ENCODE data around the gene ITGAV. TPM values are rescaled to one million over a fixed set of nuclear protein-coding genes. Genes with fewer than 3 reads are reported as not detected.

The ITGAV gene
- total and polyA plus RNA-seq, 2 of the 4 experiments (the other 2 are of a cell fraction), result 45.8 to 181 TPM

DNA sequence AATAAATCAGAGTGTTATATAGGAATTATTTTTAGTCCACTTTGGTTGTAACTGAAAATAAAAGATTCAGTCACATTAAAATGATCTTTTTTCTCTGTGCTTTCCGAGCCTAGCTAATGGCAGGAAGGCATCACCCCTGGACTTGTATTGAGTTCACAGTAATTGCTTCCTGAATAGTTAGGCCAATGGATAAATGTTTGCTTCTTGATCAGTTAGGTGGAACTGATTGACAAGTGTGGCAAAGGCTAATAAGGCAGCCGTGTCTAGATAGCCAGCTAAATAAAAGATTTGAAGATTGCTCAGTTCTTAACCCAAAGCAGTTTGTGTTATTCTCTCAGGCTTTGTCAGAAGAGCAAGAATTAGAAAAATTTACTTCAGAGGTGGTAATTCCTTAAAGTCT lies 124.8 kb downstream of the ITGAV start:
- Histone ChIP-seq H3K9ac (ENCODE audit: low read depth, low read length) (no peak overlapping the region), H2AK9ac (replicated peaks; ENCODE audit: low read depth, low read length, poor library complexity) (no peak overlapping the region), H3K36me3 (ENCODE audit: control insufficient read depth, insufficient read depth, low read length) (no peaks in the 10 kb centered on the region), H3K27ac (ENCODE audit: insufficient read depth, low read length) (no peak overlapping the region), H3K27me3 (ENCODE audit: control insufficient read depth, insufficient read depth, low read length) (no peaks in the 10 kb centered on the region), H3K9me3 (ENCODE audit: control insufficient read depth, insufficient read depth, low read length) (no peaks in the 10 kb centered on the region), H2AFZ (replicated peaks; ENCODE audit: low read length, poor library complexity) (no peak overlapping the region), H3K18ac (ENCODE audit: low read depth, low read length) (no peak overlapping the region), H2AK5ac (ENCODE audit: low read depth, low read length) (no peak overlapping the region), H3K4ac (ENCODE audit: low read depth, low read length) (no peak overlapping the region), H2BK15ac (ENCODE audit: low read depth, low read length) (no peak overlapping the region), H3K4me1 (ENCODE audit: control insufficient read depth, insufficient read depth, low read length) (peaks cover 2% of the 10 kb centered on the region; the same call in 1 of the 2 replicates), H2BK5ac (ENCODE audit: low read depth, low read length, poor library complexity, severe bottlenecking) (no peak overlapping the region), H3K56ac (ENCODE audit: extremely low read depth, insufficient read depth, low read length) (no peak overlapping the region), H4K91ac (ENCODE audit: insufficient read depth, low read depth, low read length) (no peak overlapping the region), H3K23ac (ENCODE audit: low read depth, low read length) (no peak overlapping the region), H4K20me1 (ENCODE audit: insufficient read depth, low read length) (no peaks in the 10 kb centered on the region), H3K4me2 (ENCODE audit: low read depth, low read length) (no peak overlapping the region), H3K14ac (replicated peaks; ENCODE audit: low read depth, low read length) (no peak overlapping the region), H3K4me3 (ENCODE audit: insufficient read depth, low read depth, low read length) (no peak overlapping the region), H3K79me1 (ENCODE audit: low read depth in 1 of 2, low read length in 2 of 2) (no peaks in the 10 kb centered on the region; a peak in 1 of 4 replicates), H2BK20ac (ENCODE audit: low read depth, low read length) (no peak overlapping the region), H3K9me1 (ENCODE audit: insufficient read depth, low read length) (no peaks in the 10 kb centered on the region; the same call in 1 of the 2 replicates), H4K5ac (ENCODE audit: low read depth, low read length) (no peak overlapping the region), H4K8ac (ENCODE audit: low read depth in 2 of 2, low read length in 2 of 2) (no peak overlapping the region), H2BK120ac (ENCODE audit: low read depth, low read length) (no peak overlapping the region)
- TF ChIP-seq MXI1 (IDR thresholded peaks at IDR 0.05; ENCODE audit: borderline replicate concordance, low read depth, low read length), result no peak
- TF ChIP-seq BHLHE40 (IDR thresholded peaks at IDR 0.05; ENCODE audit: low read depth, low read length), result no peak
- no peak for TF ChIP-seq MAFK (IDR thresholded peaks at IDR 0.05; ENCODE audit: low read depth, low read length)
- TF ChIP-seq CEBPB (IDR thresholded peaks at IDR 0.05; ENCODE audit: low read depth, low read length), result no peak
- TF ChIP-seq, protein P1, sequence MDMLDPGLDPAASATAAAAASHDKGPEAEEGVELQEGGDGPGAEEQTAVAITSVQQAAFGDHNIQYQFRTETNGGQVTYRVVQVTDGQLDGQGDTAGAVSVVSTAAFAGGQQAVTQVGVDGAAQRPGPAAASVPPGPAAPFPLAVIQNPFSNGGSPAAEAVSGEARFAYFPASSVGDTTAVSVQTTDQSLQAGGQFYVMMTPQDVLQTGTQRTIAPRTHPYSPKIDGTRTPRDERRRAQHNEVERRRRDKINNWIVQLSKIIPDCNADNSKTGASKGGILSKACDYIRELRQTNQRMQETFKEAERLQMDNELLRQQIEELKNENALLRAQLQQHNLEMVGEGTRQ (IDR thresholded peaks at IDR 0.05; ENCODE audit: low read depth, low read length), result no peak
- TF ChIP-seq RCOR1 (IDR thresholded peaks at IDR 0.05; ENCODE audit: insufficient replicate concordance, low read length), result no peak
- TF ChIP-seq RFX5 (IDR thresholded peaks at IDR 0.05; ENCODE audit: low read depth, low read length), result no peak
- TF ChIP-seq NFE2L2 (IDR thresholded peaks at IDR 0.05; ENCODE audit: low read depth, low read length), result no peak
- no peak for TF ChIP-seq POLR2A (IDR thresholded peaks at IDR 0.05; ENCODE audit: low read depth, low read length)
- TF ChIP-seq, protein P2, sequence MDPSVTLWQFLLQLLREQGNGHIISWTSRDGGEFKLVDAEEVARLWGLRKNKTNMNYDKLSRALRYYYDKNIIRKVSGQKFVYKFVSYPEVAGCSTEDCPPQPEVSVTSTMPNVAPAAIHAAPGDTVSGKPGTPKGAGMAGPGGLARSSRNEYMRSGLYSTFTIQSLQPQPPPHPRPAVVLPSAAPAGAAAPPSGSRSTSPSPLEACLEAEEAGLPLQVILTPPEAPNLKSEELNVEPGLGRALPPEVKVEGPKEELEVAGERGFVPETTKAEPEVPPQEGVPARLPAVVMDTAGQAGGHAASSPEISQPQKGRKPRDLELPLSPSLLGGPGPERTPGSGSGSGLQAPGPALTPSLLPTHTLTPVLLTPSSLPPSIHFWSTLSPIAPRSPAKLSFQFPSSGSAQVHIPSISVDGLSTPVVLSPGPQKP (IDR thresholded peaks at IDR 0.05; ENCODE audit: borderline replicate concordance, low read depth, low read length), result no peak
- no peak for TF ChIP-seq FOS (IDR thresholded peaks at IDR 0.05; ENCODE audit: low read depth, low read length)
- ChIA-PET CTCF (no interaction called here), POLR2A (ENCODE audit: unreplicated experiment) (no interaction called here)
- BruUV-seq (replicated peaks), result no TSS peak
- ATAC-seq (ENCODE audit: low read depth) (no peak), DNase-seq (no peak)
- in situ Hi-C loops (cut with MboI; ENCODE audit: low sequenced_read_pairs) (no loop called here), intact Hi-C loops (cut with micrococcal nuclease) (no loop called here), dilution Hi-C loops (cut with HindIII; ENCODE audit: low sequenced_read_pairs, unreplicated experiment) (no loop called here)
- no CpG with 5 or more reads among the region's 2 CpGs for WGBS, 2 experiments (ENCODE audit: extremely low coverage in 2 of 2, insufficient read length in 1 of 2)
